A549 treated with AZD9567 at 1 μM for 4 hours (cell line): Measurements from ENCODE around the gene CEP72. TPM values are rescaled to one million over a fixed set of nuclear protein-coding genes. Genes with fewer than 3 reads are reported as not detected.

Experiments
- total RNA-seq: library from RNA; stranded (reverse); fragments of 200-300 nt; extraction: Qiagen RNA extraction; gene quantifications from 5 replicates; pipeline ENCODE4 v1.2.3, GENCODE V29; 2022; ENCODE audit not compliant: insufficient read depth

CEP72 gene, protein sequence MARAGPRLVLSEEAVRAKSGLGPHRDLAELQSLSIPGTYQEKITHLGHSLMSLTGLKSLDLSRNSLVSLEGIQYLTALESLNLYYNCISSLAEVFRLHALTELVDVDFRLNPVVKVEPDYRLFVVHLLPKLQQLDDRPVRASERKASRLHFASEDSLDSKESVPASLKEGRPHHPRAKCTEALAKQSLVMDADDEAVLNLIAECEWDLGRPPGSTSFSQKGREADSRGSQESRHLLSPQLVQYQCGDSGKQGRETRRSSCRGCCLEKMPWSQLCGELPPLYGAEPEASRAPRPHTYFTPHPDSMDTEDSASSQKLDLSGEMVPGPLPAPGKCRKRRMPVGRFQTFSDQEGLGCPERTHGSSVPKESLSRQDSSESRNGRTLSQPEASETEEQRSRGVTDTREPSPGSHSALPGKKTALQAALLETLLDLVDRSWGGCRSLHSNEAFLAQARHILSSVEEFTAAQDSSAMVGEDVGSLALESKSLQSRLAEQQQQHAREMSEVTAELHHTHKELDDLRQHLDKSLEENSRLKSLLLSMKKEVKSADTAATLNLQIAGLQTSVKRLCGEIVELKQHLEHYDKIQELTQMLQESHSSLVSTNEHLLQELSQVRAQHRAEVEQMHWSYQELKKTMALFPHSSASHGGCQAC
- total RNA-seq, result 10.3 to 12.6 TPM (median 12.0 TPM) in 5 replicates

DNA sequence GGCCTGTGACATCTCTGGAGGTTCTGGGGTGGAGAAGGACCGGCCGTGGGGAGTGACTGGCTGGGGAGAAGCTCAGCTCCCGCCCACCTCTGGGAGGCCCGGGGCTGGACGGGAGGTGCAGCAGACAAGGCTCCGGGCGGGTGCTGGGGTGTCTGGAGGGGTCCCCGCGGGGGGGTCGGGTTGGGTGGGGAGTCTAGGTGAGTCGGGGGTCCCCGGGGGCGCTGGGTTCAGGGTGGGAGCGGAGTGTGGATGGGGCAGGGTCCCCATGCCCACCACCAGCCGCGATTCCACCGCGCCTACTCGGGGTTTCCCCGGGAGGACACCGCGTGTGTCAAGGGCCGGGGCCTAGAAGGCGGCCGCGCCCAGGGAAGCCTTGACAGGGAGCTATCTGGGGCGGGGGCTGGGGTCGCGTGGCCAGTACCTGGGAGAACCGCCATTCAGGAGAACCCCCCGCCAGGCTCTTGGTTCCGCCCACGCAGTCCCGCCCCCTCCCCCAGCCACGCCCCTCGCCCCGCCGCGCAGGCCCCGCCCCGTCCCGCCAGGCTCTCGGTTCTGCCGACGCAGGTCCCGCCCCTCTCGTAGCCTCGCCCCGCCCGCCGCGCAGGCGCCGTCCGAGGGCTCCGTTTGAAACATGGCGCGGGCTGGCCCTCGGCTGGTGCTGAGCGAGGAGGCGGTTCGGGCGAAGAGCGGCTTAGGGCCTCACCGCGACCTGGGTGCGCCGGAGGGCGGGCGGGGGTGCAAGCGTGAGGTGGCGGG, at the start of gene CEP72:
TSS of gene CEP72 (plus strand) at position 610 of the 756 bp plus-strand sequence. CDS start at position 632, 22 bp downstream.

DNA sequence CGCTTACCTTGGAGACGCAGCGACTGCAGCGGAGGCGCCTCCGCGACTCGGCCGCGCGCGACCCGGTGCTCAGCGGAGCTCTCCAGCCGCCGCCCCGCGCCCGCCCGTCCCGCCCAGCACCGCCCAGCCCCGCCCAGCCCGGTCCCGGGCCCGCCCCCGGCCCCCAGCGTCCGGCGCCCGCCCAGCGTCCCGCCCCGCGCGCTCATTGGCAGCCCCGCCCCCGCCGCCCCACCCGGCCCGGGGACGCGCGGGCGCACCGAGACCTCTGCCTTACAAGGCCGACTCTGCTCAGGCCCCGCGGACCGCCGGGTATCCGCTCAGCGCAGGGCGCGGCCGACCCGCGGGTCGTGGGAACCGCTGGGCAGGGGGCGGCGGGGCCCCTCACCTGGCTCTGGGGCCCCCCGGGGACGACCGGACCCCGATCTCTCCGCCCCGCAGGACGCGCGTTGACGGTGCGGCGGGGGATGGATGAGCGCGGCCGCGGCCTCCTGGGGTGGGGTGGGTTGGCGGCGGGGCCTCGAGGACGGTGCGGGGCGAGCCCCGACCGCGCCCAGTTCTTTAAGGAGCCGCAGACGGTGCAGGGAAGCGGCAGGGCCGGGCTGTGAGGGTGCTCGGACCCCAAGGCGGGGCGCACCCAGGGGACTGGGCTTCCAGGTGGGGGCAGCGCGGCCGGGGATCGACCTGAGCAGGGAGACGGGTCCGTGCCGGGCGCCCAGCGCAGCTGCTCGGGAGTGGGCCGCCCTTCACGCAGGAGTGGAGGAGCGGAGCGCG, 81.3 kb downstream of the CEP72 start, which contains the start of gene TPPP:
TSS of gene TPPP (minus strand) at position 82 of the 771 bp plus-strand sequence. CDS start 15,292 bp downstream, outside the sequence.

Other genes starting within 250 kb of the CEP72 start
- gene EXOC3, start 169.2 kb upstream of the CEP72 start, total RNA-seq, result 29.4 to 32.5 TPM (median 32.1 TPM) in 5 replicates
- 1.2 to 2.4 TPM (median 2.3 TPM) in 5 replicates for gene SLC9A3, start 87.9 kb upstream of the CEP72 start, total RNA-seq
- gene TPPP, start 81.0 kb downstream of the CEP72 start, total RNA-seq, result 6.5 to 7.8 TPM (median 7.0 TPM) in 5 replicates
- gene ZDHHC11B, start 172.4 kb downstream of the CEP72 start, total RNA-seq, result 1.4 to 1.9 TPM (median 1.6 TPM) in 5 replicates
- gene ZDHHC11, start 238.6 kb downstream of the CEP72 start, total RNA-seq, result 6.1 to 19.8 TPM (median 18.5 TPM) in 5 replicates